ENCODE data around the gene DYDC2. TPM values are rescaled to one million over a fixed set of nuclear protein-coding genes. Genes with fewer than 3 reads are reported as not detected.

DYDC2 gene
- total RNA-seq, 1 experiment from 2014 or later = not detected

- no peak overlapping the region for H3K4me3 ChIP-seq (ENCODE audit: low read depth in 2 of 2, low read length in 2 of 2)
- no peak for TF ChIP-seq CTCF (IDR thresholded peaks at IDR 0.05)
- no peak for TF ChIP-seq TCF7L2 (IDR thresholded peaks at IDR 0.05; ENCODE audit: low read depth, low read length)
- no peak for TF ChIP-seq POLR2AphosphoS5 (IDR thresholded peaks at IDR 0.05; ENCODE audit: low read depth, low read length)
- TF ChIP-seq SIN3A (IDR thresholded peaks at IDR 0.05; ENCODE audit: borderline replicate concordance, insufficient read depth, low read depth, low read length) = no peak
- no peak for TF ChIP-seq REST (IDR thresholded peaks at IDR 0.05; ENCODE audit: insufficient read depth in 1 of 2, low read depth in 2 of 2, low read length in 1 of 2)
- no peak for ATAC-seq
- H3K9me3 ChIP-seq (ENCODE audit: control insufficient read depth, insufficient read depth, low read depth, low read length) = no peaks in the 10 kb centered on the region
- in situ Hi-C loops (cut with HindIII; ENCODE audit: low pct_unique_long_range_greater_than_20kb, low sequenced_read_pairs) (no loop called here), intact Hi-C loops (cut with micrococcal nuclease; ENCODE audit: unreplicated experiment) (no loop called here)
- H3K36me3 ChIP-seq (ENCODE audit: control insufficient read depth, insufficient read depth, low read length) = no peaks in the 10 kb centered on the region
- peaks cover 14% of the 10 kb centered on the region for H3K27me3 ChIP-seq (ENCODE audit: control insufficient read depth, insufficient read depth, low read length)
- DNase-seq (ENCODE audit: low read depth, low spot score) = no peak
- H3K27ac ChIP-seq (ENCODE audit: low read length) = no peak overlapping the region
- CTCF ChIA-PET = no interaction called here
- POLR2A ChIA-PET = no interaction called here
- no TSS peak for BruUV-seq (replicated peaks)
- H3K4me1 ChIP-seq (ENCODE audit: control insufficient read depth, insufficient read depth, low read length) = no peaks in the 10 kb centered on the region
Observed at GRCh38 chr10:80324086-80324485, 32.5 kb upstream of the DYDC2 start.

- no TSS peak for BruUV-seq (replicated peaks)
- DNase-seq (ENCODE audit: low read depth, low spot score) (no peak), ATAC-seq (no peak)
- no peak overlapping the region for H3K27ac ChIP-seq (ENCODE audit: low read length)
- H3K36me3 ChIP-seq (ENCODE audit: control insufficient read depth, insufficient read depth, low read length) = no peaks in the 10 kb centered on the region
- in situ Hi-C loops (cut with HindIII; ENCODE audit: low pct_unique_long_range_greater_than_20kb, low sequenced_read_pairs) = no loop called here
- CTCF ChIA-PET = no interaction called here
- H3K4me1 ChIP-seq (ENCODE audit: control insufficient read depth, insufficient read depth, low read length) = no peaks in the 10 kb centered on the region
- no peak for TF ChIP-seq CTCF (IDR thresholded peaks at IDR 0.05)
- intact Hi-C loops (cut with micrococcal nuclease; ENCODE audit: unreplicated experiment) = no loop called here
- H3K27me3 ChIP-seq (ENCODE audit: control insufficient read depth, insufficient read depth, low read length) = peaks cover 17% of the 10 kb centered on the region
- POLR2A ChIA-PET = no interaction called here
- no peak overlapping the region for H3K4me3 ChIP-seq (ENCODE audit: low read depth in 2 of 2, low read length in 2 of 2)
- no peaks in the 10 kb centered on the region for H3K9me3 ChIP-seq (ENCODE audit: control insufficient read depth, insufficient read depth, low read depth, low read length)
Observed at GRCh38 chr10:80324891-80325364, 31.7 kb upstream of the DYDC2 start.

- no peak for TF ChIP-seq POLR2AphosphoS5 (IDR thresholded peaks at IDR 0.05; ENCODE audit: low read depth, low read length)
- no peak for TF ChIP-seq CTCF (IDR thresholded peaks at IDR 0.05)
- TF ChIP-seq REST (IDR thresholded peaks at IDR 0.05; ENCODE audit: insufficient read depth in 1 of 2, low read depth in 2 of 2, low read length in 1 of 2) = no peak
- no peak for TF ChIP-seq TCF7L2 (IDR thresholded peaks at IDR 0.05; ENCODE audit: low read depth, low read length)
- no peak for TF ChIP-seq SIN3A (IDR thresholded peaks at IDR 0.05; ENCODE audit: borderline replicate concordance, insufficient read depth, low read depth, low read length)
- H3K27ac ChIP-seq (ENCODE audit: low read length) = no peak overlapping the region
- no TSS peak for BruUV-seq (replicated peaks)
- POLR2A ChIA-PET = no interaction called here
- intact Hi-C loops (cut with micrococcal nuclease; ENCODE audit: unreplicated experiment) (no loop called here), in situ Hi-C loops (cut with HindIII; ENCODE audit: low pct_unique_long_range_greater_than_20kb, low sequenced_read_pairs) (no loop called here)
- peaks cover 12% of the 10 kb centered on the region for H3K27me3 ChIP-seq (ENCODE audit: control insufficient read depth, insufficient read depth, low read length)
- no peaks in the 10 kb centered on the region for H3K9me3 ChIP-seq (ENCODE audit: control insufficient read depth, insufficient read depth, low read depth, low read length)
- no peak for ATAC-seq
- no peak for DNase-seq (ENCODE audit: low read depth, low spot score)
- no peak overlapping the region for H3K4me3 ChIP-seq (ENCODE audit: low read depth in 2 of 2, low read length in 2 of 2)
- H3K4me1 ChIP-seq (ENCODE audit: control insufficient read depth, insufficient read depth, low read length) = no peaks in the 10 kb centered on the region
- CTCF ChIA-PET = no interaction called here
- no peaks in the 10 kb centered on the region for H3K36me3 ChIP-seq (ENCODE audit: control insufficient read depth, insufficient read depth, low read length)
Observed at GRCh38 chr10:80333983-80334382, 22.6 kb upstream of the DYDC2 start.
